NCI-H1417 (cell line): ENCODE results near the gene PJA1.

Source experiments
- DNase-seq, 3 experiments: peaks; one replicate each; lab custom pipeline; 2025; lab: John Stamatoyannopoulos, UW

The PJA1 gene, protein sequence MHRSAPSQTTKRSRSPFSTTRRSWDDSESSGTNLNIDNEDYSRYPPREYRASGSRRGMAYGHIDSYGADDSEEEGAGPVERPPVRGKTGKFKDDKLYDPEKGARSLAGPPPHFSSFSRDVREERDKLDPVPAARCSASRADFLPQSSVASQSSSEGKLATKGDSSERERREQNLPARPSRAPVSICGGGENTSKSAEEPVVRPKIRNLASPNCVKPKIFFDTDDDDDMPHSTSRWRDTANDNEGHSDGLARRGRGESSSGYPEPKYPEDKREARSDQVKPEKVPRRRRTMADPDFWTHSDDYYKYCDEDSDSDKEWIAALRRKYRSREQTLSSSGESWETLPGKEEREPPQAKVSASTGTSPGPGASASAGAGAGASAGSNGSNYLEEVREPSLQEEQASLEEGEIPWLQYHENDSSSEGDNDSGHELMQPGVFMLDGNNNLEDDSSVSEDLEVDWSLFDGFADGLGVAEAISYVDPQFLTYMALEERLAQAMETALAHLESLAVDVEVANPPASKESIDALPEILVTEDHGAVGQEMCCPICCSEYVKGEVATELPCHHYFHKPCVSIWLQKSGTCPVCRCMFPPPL

DNA sequence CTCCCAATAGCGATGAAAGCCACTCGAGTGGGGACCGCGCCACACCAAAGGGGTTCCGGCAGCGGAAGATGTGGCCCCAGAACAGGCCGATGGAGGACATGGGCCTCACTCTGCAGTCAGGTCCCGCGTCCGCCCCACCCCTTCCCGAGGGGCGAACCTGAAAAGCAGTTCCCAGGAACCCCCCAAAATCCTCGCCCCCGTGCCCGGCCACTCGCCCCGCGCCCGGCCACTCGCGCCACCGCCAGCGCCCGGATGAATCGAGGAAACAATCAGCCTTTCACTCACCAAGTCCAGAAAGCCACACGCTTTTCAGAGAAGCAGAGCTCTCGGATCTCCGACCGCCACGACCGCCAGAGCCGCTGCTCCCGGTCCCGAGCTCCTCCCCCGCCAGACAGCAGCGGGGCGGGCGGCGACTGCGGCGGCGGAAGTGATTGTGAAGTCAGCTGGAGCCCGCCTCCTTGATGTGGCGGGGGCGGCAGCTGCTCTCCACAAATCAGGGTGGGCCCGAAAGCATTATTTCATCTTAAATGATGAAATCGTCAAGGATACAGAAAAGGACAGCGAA, at the start of gene PJA1:
Gene PJA1, minus strand, starts transcription at position 367 of the 565 bp plus-strand sequence. CDS start 2,380 bp downstream, outside the sequence.
- DNase-seq = peak; percentile 32 to 85 (median 73)

DNA sequence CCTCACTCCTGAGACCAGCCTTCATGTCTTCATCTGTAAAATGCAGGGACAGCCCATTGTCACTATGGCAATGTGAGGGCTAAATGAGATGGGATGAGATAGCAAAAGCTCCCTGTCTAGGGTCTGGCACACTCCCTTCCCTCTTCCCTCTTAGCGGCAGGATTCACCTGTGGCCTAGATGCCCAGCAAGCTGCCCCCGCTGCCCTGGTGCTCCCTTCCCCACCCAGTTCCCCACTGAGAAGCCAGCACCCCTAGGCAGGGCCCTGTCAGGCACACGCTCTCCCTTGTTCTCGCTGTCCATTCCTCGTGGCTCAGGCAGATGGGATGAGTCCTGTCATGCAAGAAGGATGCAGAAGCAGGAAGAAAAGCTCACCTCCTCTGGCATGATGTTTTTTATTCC, 49.2 kb upstream of the PJA1 start:
- DNase-seq = no peak

DNA sequence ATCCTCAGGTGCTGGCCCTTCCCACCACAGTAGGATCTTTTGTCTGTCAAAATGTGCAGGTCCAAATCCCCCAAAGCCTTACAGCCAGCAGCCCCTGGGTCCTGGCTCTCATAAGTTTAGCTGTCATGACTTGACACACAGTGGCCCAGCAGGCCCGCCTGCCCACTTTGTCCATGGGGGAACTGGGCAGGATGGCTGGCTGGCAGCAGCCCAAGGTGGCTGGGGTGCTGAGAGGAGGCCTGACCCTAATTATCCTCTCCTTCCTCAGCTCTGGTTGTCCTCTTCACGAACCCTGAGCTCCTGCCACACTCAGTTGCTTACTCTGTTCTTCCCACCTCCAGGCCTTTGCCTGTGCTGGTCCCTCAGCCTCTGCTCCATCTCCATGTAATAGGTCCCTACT, 46.4 kb upstream of the PJA1 start:
- no peak for DNase-seq

- DNase-seq = no peak
These were observed 45.3 kb upstream of the PJA1 start for GRCh38 chrX:69210581-69210980.

- DNase-seq = no peak
These were observed 42.0 kb upstream of the PJA1 start for GRCh38 chrX:69207216-69207615.

GRCh38 chrX:69203638-69204037, 38.4 kb upstream of the PJA1 start:
- DNase-seq = no peak

DNA sequence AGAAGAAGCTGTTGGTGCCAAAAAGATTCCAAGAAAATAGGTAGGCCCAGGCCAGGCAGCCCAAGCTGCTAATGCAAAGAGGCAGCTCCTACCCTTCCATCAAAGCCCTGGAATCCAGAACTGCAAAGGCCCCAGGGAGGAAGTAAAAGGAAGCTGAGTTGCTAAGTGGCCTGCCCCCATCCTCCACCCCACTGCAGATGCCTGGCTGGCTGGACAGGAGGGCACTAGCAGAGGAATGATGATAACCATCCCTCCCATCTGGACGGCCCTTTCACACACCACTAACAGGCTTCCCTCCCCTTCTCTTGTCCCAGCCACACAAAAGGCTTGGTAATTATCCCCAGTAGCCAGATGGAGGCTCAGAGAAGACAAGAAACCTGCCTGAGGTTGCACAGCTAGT, 32.4 kb upstream of the PJA1 start:
- no peak for DNase-seq

DNA sequence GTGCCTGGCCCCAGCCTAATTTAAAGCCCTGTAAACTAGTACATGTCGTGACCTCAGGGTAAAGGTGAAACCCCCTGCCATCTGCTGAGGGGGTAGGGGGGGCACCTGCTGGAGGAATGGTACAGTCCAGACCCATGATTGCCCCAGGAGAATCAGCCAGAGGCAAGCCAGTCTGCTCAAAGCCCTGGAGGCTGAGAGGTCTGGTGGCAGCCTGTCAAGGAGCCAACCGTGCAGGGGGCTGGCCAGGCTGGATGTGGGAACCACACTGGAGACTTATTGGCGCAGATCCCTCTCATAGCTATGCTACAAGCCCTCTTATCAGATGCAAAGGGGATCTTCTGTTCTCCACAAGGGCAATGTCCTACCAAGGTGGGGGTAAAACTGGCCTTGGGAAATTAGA, 31.4 kb upstream of the PJA1 start:
- no peak for DNase-seq

DNA sequence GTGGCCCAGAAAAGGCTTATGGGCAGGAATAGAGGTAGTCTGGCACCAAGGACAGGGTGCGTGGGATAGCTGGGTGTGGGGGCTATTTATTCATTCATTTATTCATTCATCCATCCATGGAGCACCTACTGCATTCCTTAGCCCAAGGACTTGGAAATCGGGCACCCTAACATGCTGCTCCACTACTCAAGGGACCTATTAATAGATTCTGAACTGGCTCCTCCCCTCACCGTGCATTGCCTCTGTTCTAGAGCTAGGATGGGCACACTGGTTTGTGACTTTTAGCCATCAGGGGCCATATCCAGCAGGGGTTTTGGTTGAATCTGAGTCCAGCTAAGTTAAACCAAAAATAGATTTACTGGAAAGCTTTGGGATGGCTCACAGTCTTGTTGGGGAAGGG, 30.6 kb upstream of the PJA1 start:
- DNase-seq = no peak

GRCh38 chrX:69195192-69195591, 29.9 kb upstream of the PJA1 start:
- DNase-seq = no peak

GRCh38 chrX:69192603-69193002, 27.4 kb upstream of the PJA1 start:
- DNase-seq = no peak

DNA sequence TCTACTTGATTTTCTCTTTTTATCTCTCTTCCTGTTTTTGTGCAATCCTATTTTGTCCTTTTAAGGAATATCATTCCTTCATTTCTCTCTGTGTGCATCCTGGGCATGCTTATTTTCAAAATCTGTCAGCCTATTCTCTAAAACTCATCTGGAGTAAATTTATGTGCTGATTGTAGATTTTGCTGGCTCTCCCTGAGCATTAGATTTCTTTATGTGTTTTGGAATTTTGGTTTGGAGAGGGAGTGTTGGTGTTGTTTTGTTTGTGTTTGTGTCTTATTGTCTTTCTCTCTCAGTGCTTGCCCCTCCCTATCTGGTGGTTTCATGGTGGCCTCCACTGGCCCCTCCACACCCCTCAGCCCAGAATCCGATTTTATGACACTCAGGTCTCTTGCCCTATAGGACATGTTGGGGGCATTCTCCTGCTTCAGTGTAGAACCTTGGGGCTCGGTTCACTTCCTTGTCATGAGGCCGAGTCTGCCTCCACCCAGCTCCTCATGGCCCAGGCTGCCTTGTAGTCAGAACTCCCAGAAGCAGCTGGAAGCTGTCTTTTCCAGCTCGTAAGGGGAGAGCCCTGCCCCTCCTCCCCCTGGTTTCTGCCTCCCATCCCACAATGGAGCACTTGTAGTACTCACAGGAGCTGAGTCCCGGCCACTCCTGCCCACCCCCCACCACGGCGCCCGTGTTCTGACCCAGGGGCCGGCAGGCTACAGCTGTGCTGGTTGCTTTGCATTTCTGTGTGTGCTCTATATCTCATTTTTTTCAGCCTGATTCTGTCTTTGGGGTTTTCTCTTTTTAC, 24.5 kb upstream of the PJA1 start:
- DNase-seq = no peak

DNA sequence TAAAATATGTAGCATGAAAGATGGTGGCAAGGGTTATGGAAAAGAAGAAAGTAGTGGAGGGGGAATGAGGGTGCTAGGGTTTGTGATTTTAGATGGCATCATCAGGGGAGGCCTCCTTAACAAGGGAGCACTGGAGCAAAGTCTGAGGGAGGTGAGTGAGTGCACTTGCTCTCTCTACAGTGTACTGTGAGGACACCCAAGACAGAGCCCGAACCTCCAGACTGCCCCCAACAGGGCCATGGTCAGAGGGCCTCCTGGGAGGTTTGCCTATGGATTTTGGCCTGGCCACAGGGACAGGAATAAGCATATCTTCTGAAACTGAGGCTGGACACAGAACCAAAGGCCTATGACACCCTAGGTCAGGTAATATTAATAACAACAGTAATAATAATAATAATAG, 21.4 kb upstream of the PJA1 start:
- DNase-seq = no peak

DNA sequence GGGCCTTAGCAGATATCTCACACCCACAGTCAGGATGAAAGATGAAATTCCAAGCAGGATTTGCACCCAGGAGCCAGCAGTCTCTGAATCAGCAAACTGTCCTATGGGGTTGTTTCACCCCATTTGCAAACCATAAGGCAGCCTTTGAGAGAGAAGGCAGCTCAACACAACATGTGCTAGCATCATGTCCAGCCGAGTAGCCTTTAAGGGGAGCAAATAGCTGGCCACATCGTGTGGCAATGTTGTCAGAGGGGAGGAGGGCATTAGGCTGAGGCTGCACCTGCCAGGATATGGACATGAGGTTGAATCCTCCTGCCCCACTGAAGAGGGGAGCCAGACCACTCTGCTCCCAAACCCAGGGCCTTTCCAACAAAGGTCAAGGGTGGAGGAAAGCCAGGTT, 20.6 kb upstream of the PJA1 start:
- no peak for DNase-seq

- no peak for DNase-seq
These were observed 19.9 kb upstream of the PJA1 start for GRCh38 chrX:69185141-69185540.

DNA sequence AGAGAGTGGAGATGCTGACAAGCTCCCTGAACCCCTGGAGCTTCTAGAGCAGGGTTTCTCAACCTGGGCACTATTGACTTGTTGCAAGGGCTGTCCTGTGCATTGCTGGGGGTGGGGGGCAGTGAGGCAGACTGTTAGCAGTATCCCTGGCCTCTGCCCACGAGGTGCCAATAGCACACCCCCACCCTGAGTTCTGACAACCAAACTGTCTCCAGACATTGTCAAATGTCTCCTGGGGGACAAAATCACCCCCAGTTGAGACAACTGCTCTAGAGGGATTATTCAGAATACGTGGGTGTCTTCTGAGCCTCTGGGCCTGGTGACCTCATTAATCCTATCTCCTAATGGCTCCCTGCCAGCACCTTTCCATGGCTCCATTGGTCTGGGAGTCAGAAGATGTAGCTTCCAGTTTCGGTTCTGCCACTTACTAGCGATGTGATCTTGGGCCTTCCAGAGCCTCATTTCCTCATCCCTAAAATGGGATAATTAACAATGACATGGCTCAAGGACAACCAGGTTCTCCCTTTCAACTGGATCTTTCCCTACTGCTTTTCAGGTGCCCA, 17.6 kb upstream of the PJA1 start:
- DNase-seq = no peak

DNA sequence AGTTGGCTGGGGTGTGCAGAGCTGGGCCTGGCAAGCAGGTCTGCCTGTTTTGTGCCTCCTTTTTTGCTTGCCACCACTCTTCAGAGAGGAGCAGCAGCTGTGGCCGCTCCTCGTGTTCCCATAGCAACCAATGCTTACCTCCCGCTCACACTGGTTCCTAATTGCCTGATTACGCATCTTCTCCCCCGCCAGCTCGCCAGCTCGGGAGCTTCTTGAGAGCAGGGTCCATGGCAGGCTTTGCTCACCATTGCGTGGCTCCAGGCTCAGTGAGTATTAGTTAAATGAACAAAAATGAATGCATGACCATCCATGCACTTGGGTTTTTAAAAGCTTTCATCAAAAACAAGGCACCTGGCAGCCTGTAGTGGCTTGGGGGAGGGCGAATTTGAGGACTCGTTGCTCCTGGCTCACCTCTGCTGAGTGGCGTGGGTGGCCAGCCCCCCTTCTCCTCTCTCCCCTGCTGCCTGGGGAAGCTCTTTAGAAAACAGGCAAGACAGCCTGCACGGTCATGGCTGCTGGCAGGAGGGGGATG, 14.2 kb upstream of the PJA1 start:
- DNase-seq = peak; percentile 78 to 98 (median 94)

DNA sequence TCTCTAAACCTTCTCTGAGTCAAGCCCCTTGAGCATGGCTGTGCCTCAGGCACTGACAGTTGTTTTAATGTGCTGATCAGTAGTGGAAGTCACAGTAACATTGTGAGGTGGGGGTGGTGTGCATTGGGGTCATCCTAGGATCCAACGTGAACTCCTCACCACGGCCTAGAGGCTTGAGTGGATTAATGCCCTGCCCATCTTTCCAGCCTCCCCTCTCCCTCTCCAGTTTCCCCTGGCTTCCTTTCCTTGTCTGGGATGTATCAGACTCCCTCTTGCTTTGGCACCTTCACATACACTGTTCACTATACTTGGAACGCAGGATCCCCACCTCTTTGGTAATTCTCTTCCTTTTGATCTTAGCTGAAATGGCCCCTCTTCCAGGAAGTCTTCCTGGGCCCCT, 13.3 kb upstream of the PJA1 start:
- peak in 2 of 3 experiments; percentile 19 to 48 for DNase-seq

DNA sequence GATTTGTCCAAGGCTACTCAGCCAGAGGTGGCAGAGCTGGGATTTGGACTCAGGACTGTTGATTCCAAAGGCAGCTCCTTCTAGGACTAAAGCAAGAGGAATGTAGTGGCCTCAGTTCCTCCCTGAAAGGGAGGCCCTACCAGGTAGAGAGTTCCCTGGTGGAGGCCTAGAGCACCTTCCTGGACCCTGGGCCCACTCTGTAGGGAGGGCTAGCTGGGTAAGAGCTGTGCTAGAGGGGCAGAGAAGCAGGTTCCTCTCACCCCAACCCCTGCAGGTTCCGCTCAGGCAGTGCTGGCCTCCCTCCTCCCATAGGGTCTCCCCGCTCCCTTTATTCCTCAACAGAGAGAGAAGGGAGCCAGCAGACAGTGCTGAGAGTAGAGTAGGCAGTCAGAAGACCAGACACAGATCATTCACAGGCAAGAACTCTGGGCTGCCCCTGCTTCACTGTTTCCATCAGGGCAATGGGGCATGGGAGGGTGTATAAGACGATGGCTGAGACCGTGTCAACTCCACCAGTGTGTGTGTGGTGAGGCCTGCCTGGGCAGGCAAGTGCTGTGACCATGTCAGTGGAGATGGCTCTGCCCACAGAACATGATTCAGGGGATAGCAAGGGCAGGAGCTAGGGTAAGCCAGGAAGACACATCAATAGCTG, 12.4 kb upstream of the PJA1 start:
- no peak for DNase-seq

GRCh38 chrX:69176053-69176452, 10.8 kb upstream of the PJA1 start:
- DNase-seq = no peak

- DNase-seq = no peak
These were observed 8.7 kb upstream of the PJA1 start for GRCh38 chrX:69173906-69174305.
